Stimulated activated CD4-positive, alpha-beta T cell treated with anti-CD3 and anti-CD28 coated beads, Interleukin-4, amount 100 ng/mL, for 48 hours (primary cell): ENCODE data around the gene ADCY2.

Experiments
- DNase-seq, 2 donors: peaks; one replicate each; pipeline ENCODE4 v3.0.0-alpha.2; 2020; ENCODE audit warnings: low read depth in 2 of 2

Gene ADCY2

GRCh38 chr5:7827610-7828009 lies 431.7 kb downstream of the ADCY2 start:
- DNase-seq = no peak

GRCh38 chr5:7828269-7828668 lies 432.3 kb downstream of the ADCY2 start:
- no peak for DNase-seq

GRCh38 chr5:7834982-7835381 lies 439.0 kb downstream of the ADCY2 start:
- DNase-seq = no peak

GRCh38 chr5:7837403-7837802 lies 441.5 kb downstream of the ADCY2 start:
- no peak for DNase-seq

GRCh38 chr5:7842531-7842930 lies 446.6 kb downstream of the ADCY2 start:
- no peak for DNase-seq

GRCh38 chr5:7844901-7845300 lies 449.0 kb downstream of the ADCY2 start:
- no peak for DNase-seq

- no peak for DNase-seq
Observed at GRCh38 chr5:7845557-7845956, 449.6 kb downstream of the ADCY2 start.

GRCh38 chr5:7846327-7846726 lies 450.4 kb downstream of the ADCY2 start:
- no peak for DNase-seq

GRCh38 chr5:7848296-7848695 lies 452.4 kb downstream of the ADCY2 start:
- DNase-seq = no peak

GRCh38 chr5:7849681-7850394 lies 453.9 kb downstream of the ADCY2 start:
- DNase-seq = no peak

GRCh38 chr5:7850395-7851239 lies 454.7 kb downstream of the ADCY2 start, which contains the start of gene CFAP90:
Gene CFAP90, minus strand, starts transcription at chr5:7851133. Its CDS starts 112 bp downstream, at chr5:7851021.
- no peak for DNase-seq

- DNase-seq = no peak
Observed at GRCh38 chr5:7851240-7851592, 455.3 kb downstream of the ADCY2 start.

- no peak for DNase-seq
Observed at GRCh38 chr5:7851617-7852289, 455.8 kb downstream of the ADCY2 start.

- no peak for DNase-seq
Observed at GRCh38 chr5:7852542-7852941, 456.6 kb downstream of the ADCY2 start.

- DNase-seq = no peak
Observed at GRCh38 chr5:7852988-7853387, 457.1 kb downstream of the ADCY2 start.

- no peak for DNase-seq
Observed at GRCh38 chr5:7855611-7856010, 459.7 kb downstream of the ADCY2 start.

- no peak for DNase-seq
Observed at GRCh38 chr5:7856855-7857254, 460.9 kb downstream of the ADCY2 start.

- DNase-seq = no peak
Observed at GRCh38 chr5:7857361-7857760, 461.4 kb downstream of the ADCY2 start.

- DNase-seq = no peak
Observed at GRCh38 chr5:7857926-7858632, 462.1 kb downstream of the ADCY2 start.

GRCh38 chr5:7866196-7866595 lies 470.3 kb downstream of the ADCY2 start:
- no peak for DNase-seq

GRCh38 chr5:7867260-7867659 lies 471.3 kb downstream of the ADCY2 start:
- DNase-seq = no peak

GRCh38 chr5:7868427-7868772 lies 472.5 kb downstream of the ADCY2 start:
- no peak for DNase-seq
